GM18526 (cell line): ENCODE results near the gene TPMT.

Experiments used
- POLR2A ChIP-seq: IDR thresholded peaks from 3 replicates; pipeline ENCODE4 v1.6.1; 2011; ENCODE audit not compliant: insufficient read length; ENCODE audit errors: extremely low read depth

Gene TPMT

GRCh38 chr6:18166312-18167036 lies 11.6 kb upstream of the TPMT start:
- TF ChIP-seq POLR2A = no peak

GRCh38 chr6:18165751-18166150 lies 10.9 kb upstream of the TPMT start:
- TF ChIP-seq POLR2A = no peak

- TF ChIP-seq POLR2A = no peak
These were observed 7.5 kb upstream of the TPMT start for GRCh38 chr6:18162401-18162800.

- TF ChIP-seq POLR2A = no peak
These were observed 6.6 kb upstream of the TPMT start for GRCh38 chr6:18161431-18161830.

GRCh38 chr6:18160911-18161310 lies 6.0 kb upstream of the TPMT start:
- TF ChIP-seq POLR2A = no peak

- no peak for TF ChIP-seq POLR2A
These were observed 1.1 kb upstream of the TPMT start for GRCh38 chr6:18155864-18156421.

- peak; percentile 55 for TF ChIP-seq POLR2A
These were observed 430 bp upstream of the TPMT start, which contains the start of gene KDM1B for GRCh38 chr6:18155150-18155863. KDM1B (plus strand) TSS chr6:18155422; CDS start chr6:18159896, 4,474 bp downstream.

GRCh38 chr6:18153311-18153703 lies 1.6 kb downstream of the TPMT start:
- no peak for TF ChIP-seq POLR2A

- TF ChIP-seq POLR2A = no peak
These were observed 3.1 kb downstream of the TPMT start for GRCh38 chr6:18151801-18152200.

GRCh38 chr6:18148304-18149025 lies 6.4 kb downstream of the TPMT start:
- TF ChIP-seq POLR2A = no peak

- TF ChIP-seq POLR2A = no peak
These were observed 7.3 kb downstream of the TPMT start for GRCh38 chr6:18147616-18148015.

- no peak for TF ChIP-seq POLR2A
These were observed 7.7 kb downstream of the TPMT start for GRCh38 chr6:18147160-18147559.

- TF ChIP-seq POLR2A = no peak
These were observed 12.4 kb downstream of the TPMT start for GRCh38 chr6:18142591-18142861.

- no peak for TF ChIP-seq POLR2A
These were observed 12.9 kb downstream of the TPMT start for GRCh38 chr6:18141805-18142590.
